ENCODE results near the gene GUCA1A.

GUCA1A gene

GRCh38 chr6:42138630-42139619 lies 34.2 kb upstream of the GUCA1A start:
- peaks cover 18% of the 10 kb centered on the region for H3K4me1 ChIP-seq (ENCODE audit: insufficient read depth, insufficient read length)
- peaks cover 6% of the 10 kb centered on the region for H3K36me3 ChIP-seq (ENCODE audit: insufficient read depth, insufficient read length, low read length)
- peaks cover 23% of the 10 kb centered on the region for H3K27me3 ChIP-seq (ENCODE audit: insufficient read depth, insufficient read length)
- no peak overlapping the region for H3K4me3 ChIP-seq (ENCODE audit: insufficient read length, low read depth)
- H3K9ac ChIP-seq (ENCODE audit: insufficient read length, low read depth), result no peak overlapping the region
- H3K9me3 ChIP-seq (ENCODE audit: insufficient read depth, low read length), result no peaks in the 10 kb centered on the region
- DNase-seq (ENCODE audit: low read depth, low spot score), result no peak
- no peak for TF ChIP-seq ZNF274 (IDR thresholded peaks at IDR 0.05; ENCODE audit: low read depth, low read length)

DNA sequence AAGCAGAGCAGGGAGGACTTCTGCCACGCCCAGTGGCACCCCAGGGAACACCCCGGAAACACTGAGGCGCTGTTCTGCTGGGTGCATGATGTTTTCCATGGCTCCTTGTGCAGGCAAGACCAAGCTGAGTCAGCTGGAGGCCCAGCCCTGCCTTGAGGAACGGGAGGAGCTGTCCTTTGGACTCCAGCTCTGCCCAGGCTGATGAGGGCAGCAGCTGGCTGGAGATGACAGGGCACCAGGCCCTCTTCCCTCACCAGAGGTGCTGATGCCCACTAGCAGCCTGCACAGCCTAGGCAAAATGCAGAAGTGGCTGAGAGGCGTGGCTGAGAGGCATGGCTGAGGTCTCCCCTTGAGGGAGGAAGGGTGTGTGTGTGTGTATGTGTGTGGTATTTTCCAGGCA lies 33.1 kb upstream of the GUCA1A start:
- TF ChIP-seq SUZ12 (IDR thresholded peaks at IDR 0.05; ENCODE audit: extremely low read depth, insufficient read depth, insufficient read length) (no peak), ZNF274 (IDR thresholded peaks at IDR 0.05; ENCODE audit: low read depth, low read length) (no peak), YY1 (IDR thresholded peaks at IDR 0.05; ENCODE audit: insufficient read depth, insufficient read length) (no peak)
- Histone ChIP-seq H3K9ac (ENCODE audit: insufficient read length, low read depth) (no peak overlapping the region), H3K4me1 (ENCODE audit: insufficient read depth, insufficient read length) (peaks cover 15% of the 10 kb centered on the region), H3K4me3 (ENCODE audit: insufficient read length, low read depth) (no peak overlapping the region), H3K36me3 (ENCODE audit: insufficient read depth, insufficient read length, low read length) (peaks cover 6% of the 10 kb centered on the region), H3K9me3 (ENCODE audit: insufficient read depth, low read length) (no peaks in the 10 kb centered on the region), H3K27me3 (ENCODE audit: insufficient read depth, insufficient read length) (peaks cover 23% of the 10 kb centered on the region)
- no peak for DNase-seq (ENCODE audit: low read depth, low spot score)

DNA sequence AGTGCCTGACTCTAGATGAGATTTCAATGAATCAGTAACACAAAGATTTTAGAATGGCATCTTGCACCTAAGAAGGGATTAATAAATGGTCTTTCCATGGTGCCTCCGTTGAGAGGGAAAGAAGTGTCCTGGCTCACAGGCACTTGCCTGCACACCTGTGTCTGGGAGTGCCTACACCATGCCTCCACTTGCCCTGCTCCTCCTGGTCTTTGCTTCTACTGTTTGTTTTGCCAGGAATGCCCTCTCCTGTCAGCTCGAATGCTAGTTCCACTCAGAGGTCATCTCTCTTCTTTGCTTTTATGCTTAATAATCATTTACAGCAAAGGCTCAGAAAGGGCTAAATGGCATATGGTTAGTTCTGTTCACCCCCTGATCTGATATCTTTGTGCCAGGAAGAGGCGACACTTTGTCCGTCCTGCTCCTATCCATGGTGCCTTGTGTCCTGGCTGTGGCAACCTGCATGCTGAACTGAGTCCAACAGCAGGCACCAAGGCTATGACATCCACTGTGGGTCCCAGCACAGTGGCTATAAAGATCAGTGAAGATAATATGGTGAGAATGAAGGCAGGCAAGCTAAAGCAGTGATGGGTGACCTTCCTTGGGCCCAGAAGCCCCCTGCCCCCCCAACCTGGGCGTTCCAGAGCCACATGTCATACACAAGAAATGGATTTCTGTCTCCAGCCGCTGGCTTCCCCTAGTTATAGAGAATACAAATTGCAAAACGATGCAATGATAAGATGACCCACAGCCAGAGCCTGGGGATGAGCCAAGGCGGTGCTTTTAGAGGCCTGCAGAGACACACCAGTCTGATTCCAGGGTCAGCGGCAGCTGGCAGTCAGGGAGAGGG lies 32.2 kb upstream of the GUCA1A start:
- Histone ChIP-seq H3K36me3 (ENCODE audit: insufficient read depth, insufficient read length, low read length) (peaks cover 4% of the 10 kb centered on the region), H3K9me3 (ENCODE audit: insufficient read depth, low read length) (no peaks in the 10 kb centered on the region), H3K4me3 (ENCODE audit: insufficient read length, low read depth) (peak overlapping the region; percentile 62), H3K27me3 (ENCODE audit: insufficient read depth, insufficient read length) (peaks cover 23% of the 10 kb centered on the region), H3K9ac (ENCODE audit: insufficient read length, low read depth) (peak overlapping the region; percentile 71), H3K4me1 (ENCODE audit: insufficient read depth, insufficient read length) (peaks cover 15% of the 10 kb centered on the region)
- no peak for DNase-seq (ENCODE audit: low read depth, low spot score)
- TF ChIP-seq SUZ12 (IDR thresholded peaks at IDR 0.05; ENCODE audit: extremely low read depth, insufficient read depth, insufficient read length) (no peak), ZNF274 (IDR thresholded peaks at IDR 0.05; ENCODE audit: low read depth, low read length) (no peak), YY1 (IDR thresholded peaks at IDR 0.05; ENCODE audit: insufficient read depth, insufficient read length) (no peak)

GRCh38 chr6:42141603-42142117 lies 31.5 kb upstream of the GUCA1A start:
- H3K27me3 ChIP-seq (ENCODE audit: insufficient read depth, insufficient read length), result peaks cover 23% of the 10 kb centered on the region
- H3K36me3 ChIP-seq (ENCODE audit: insufficient read depth, insufficient read length, low read length), result peaks cover 4% of the 10 kb centered on the region
- peak overlapping the region; percentile 71 for H3K9ac ChIP-seq (ENCODE audit: insufficient read length, low read depth)
- H3K4me3 ChIP-seq (ENCODE audit: insufficient read length, low read depth), result peak overlapping the region; percentile 62
- no peak for DNase-seq (ENCODE audit: low read depth, low spot score)
- H3K9me3 ChIP-seq (ENCODE audit: insufficient read depth, low read length), result no peaks in the 10 kb centered on the region
- peaks cover 15% of the 10 kb centered on the region for H3K4me1 ChIP-seq (ENCODE audit: insufficient read depth, insufficient read length)
- no peak for TF ChIP-seq SUZ12 (IDR thresholded peaks at IDR 0.05; ENCODE audit: extremely low read depth, insufficient read depth, insufficient read length)

GRCh38 chr6:42142118-42142835 lies 30.9 kb upstream of the GUCA1A start, which contains the start of gene C6orf132:
Gene C6orf132 (minus strand): TSS chr6:42142620. CDS start chr6:42142444, 176 bp downstream.
- Histone ChIP-seq H3K9me3 (ENCODE audit: insufficient read depth, low read length) (no peaks in the 10 kb centered on the region), H3K4me1 (ENCODE audit: insufficient read depth, insufficient read length) (peaks cover 12% of the 10 kb centered on the region), H3K4me3 (ENCODE audit: insufficient read length, low read depth) (peak within 1 kb of the TSS; percentile 62), H3K36me3 (ENCODE audit: insufficient read depth, insufficient read length, low read length) (peaks cover 4% of the 10 kb centered on the region), H3K27me3 (ENCODE audit: insufficient read depth, insufficient read length) (peaks cover 23% of the 10 kb centered on the region), H3K9ac (ENCODE audit: insufficient read length, low read depth) (peak within 1 kb of the TSS; percentile 85)
- TF ChIP-seq ZNF274 (IDR thresholded peaks at IDR 0.05; ENCODE audit: low read depth, low read length) (no peak), YY1 (IDR thresholded peaks at IDR 0.05; ENCODE audit: insufficient read depth, insufficient read length) (no peak), SUZ12 (IDR thresholded peaks at IDR 0.05; ENCODE audit: extremely low read depth, insufficient read depth, insufficient read length) (no peak)
- DNase-seq (ENCODE audit: low read depth, low spot score), result no peak

- Histone ChIP-seq H3K36me3 (ENCODE audit: insufficient read depth, insufficient read length, low read length) (no peaks in the 10 kb centered on the region), H3K9me3 (ENCODE audit: insufficient read depth, low read length) (no peaks in the 10 kb centered on the region), H3K4me3 (ENCODE audit: insufficient read length, low read depth) (no peak overlapping the region), H3K4me1 (ENCODE audit: insufficient read depth, insufficient read length) (peaks cover 7% of the 10 kb centered on the region), H3K27me3 (ENCODE audit: insufficient read depth, insufficient read length) (peaks cover 8% of the 10 kb centered on the region), H3K9ac (ENCODE audit: insufficient read length, low read depth) (no peak overlapping the region)
- DNase-seq (ENCODE audit: low read depth, low spot score), result no peak
- TF ChIP-seq ZNF274 (IDR thresholded peaks at IDR 0.05; ENCODE audit: low read depth, low read length), result no peak
- TF ChIP-seq YY1 (IDR thresholded peaks at IDR 0.05; ENCODE audit: insufficient read depth, insufficient read length), result no peak
- TF ChIP-seq SUZ12 (IDR thresholded peaks at IDR 0.05; ENCODE audit: extremely low read depth, insufficient read depth, insufficient read length), result no peak
Measured at GRCh38 chr6:42147138-42147562, 26.0 kb upstream of the GUCA1A start.

All from NT2/D1 (cell line).